ENCODE data around the gene ZNF195. TPM values are rescaled to one million over a fixed set of nuclear protein-coding genes. Genes with fewer than 3 reads are reported as not detected.
"Not testable (repeated sequence)": the region's sequence is repeated elsewhere in the genome, so short reads cannot be mapped to it uniquely, and the experiment has no call there.

ZNF195 gene
- total and polyA plus RNA-seq, 4 donors = 6.0 to 18.4 (median 11.4) TPM

DNA sequence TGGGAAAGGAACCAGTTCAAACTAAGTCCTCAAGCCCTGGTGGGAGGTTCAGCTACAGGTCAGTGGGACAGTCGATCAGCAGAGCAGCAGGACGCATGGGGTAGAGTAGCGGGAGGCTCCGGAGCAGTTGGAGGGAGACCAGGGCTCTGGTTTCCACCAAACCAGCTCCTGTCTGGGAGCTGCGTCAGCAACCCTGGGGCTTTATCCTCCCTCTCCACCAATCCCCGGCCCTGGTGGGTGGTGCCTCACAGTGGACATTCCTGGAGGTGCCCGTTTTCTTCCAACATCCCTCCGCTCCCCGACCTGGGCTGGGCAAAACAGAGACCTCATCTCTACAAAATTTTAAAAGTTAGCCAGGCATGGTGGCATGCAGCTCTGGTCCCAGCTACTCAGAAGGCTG, 32.4 kb downstream of the ZNF195 start:
- Histone ChIP-seq H3K9me3 (ENCODE audit: control insufficient read depth, low read length) (peaks cover 2% of the 10 kb centered on the region), H3K27ac (ENCODE audit: low read depth in 1 of 2, low read length in 2 of 2) (no peak overlapping the region), H3K27me3 (ENCODE audit: control insufficient read depth in 1 of 2, insufficient read depth in 2 of 2, low read length in 1 of 2) (no peaks in the 10 kb centered on the region), H3K4me3 (ENCODE audit: low read length in 2 of 2) (no peak overlapping the region), H3K4me1 (ENCODE audit: control insufficient read depth in 1 of 2, insufficient read depth in 2 of 2, low read length in 2 of 2) (no peaks in the 10 kb centered on the region), H3K36me3 (ENCODE audit: control insufficient read depth in 1 of 2, insufficient read depth in 2 of 2, low read length in 1 of 2) (no peaks in the 10 kb centered on the region)
- DNase-seq (peak in 1 of 2 donors; percentile 22), ATAC-seq (ENCODE audit: low FRiP score) (no peak)
- intact Hi-C loops (cut with DNase I) = no loop called here
- 94 to 97% methylated on average over 8 to 9 of the region's 9 CpGs for WGBS, 2 donors

DNA sequence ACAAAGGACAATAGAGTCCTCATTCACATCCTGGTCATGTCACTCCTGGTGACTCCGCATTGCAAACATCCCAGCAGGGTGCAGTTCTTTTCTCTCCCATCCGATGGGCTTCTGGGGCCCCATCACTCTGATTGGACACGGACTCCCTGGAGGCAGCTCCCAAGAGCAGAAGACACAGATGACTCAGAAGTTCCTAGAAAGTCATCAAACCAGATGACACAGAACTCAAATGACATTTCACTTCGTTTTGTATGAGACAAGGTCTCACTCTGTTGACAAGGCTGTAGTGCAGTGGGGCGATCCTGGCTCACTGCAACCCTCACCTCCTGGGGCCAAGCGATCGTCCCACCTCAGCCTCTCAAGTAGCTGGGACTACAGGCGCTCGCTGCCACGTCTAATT, 33.2 kb downstream of the ZNF195 start:
- no peak overlapping the region for H3K27ac ChIP-seq (ENCODE audit: low read depth in 1 of 2, low read length in 2 of 2)
- no peak overlapping the region for H3K4me3 ChIP-seq (ENCODE audit: low read length in 2 of 2)
- DNase-seq = peak in 1 of 2 donors; percentile 23
- no peaks in the 10 kb centered on the region for H3K36me3 ChIP-seq (ENCODE audit: control insufficient read depth in 1 of 2, insufficient read depth in 2 of 2, low read length in 1 of 2)
- no peaks in the 10 kb centered on the region for H3K4me1 ChIP-seq (ENCODE audit: control insufficient read depth in 1 of 2, insufficient read depth in 2 of 2, low read length in 2 of 2)
- H3K9me3 ChIP-seq (ENCODE audit: control insufficient read depth, low read length) = peaks cover 2% of the 10 kb centered on the region
- WGBS, 2 donors = 79 to 84% methylated on average over 10 of the region's 10 CpGs
- no peak for ATAC-seq (ENCODE audit: low FRiP score)
- no peaks in the 10 kb centered on the region for H3K27me3 ChIP-seq (ENCODE audit: control insufficient read depth in 1 of 2, insufficient read depth in 2 of 2, low read length in 1 of 2)
- intact Hi-C loops (cut with DNase I) = no loop called here

DNA sequence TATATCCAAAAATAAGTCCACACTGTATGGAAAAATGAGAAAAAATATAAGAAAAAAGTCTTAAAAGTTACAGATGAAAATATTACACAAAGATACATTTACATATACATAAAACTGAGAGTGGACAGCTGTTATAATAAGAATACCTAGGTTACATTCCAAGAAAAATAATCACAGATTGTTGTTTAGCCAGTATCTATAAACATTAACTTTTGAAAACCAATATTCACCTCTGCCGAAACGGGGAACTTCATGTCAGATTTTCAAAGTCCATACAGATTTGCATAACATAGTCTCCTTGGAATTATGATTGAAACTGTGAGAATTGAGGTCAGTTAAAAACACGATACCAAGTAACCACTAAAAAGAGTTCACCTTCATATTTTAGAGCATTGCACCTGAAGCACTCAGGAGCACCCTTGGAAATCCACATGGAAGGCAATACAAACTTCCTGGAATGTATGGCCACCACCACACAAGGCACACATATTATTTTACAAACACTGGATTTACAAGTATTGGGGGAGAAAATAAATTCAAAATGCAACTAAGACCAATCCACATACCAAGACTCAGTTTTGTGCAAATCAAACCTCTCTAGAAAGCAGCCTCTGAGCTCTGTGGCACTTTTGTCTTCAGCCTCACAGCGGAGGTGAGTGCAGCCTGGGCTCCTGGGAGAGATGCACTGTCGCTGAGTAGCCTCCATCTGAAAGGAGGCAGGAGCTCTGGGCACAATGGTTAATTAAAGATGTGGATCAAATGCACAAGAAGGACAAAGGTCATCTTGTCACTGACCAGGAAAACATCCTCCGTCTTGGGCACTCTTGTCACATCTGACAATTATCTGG, 34.4 kb downstream of the ZNF195 start:
- Histone ChIP-seq H3K4me1 (ENCODE audit: control insufficient read depth in 1 of 2, insufficient read depth in 2 of 2, low read length in 2 of 2) (no peaks in the 10 kb centered on the region), H3K9me3 (ENCODE audit: control insufficient read depth, low read length) (peaks cover 2% of the 10 kb centered on the region), H3K36me3 (ENCODE audit: control insufficient read depth in 1 of 2, insufficient read depth in 2 of 2, low read length in 1 of 2) (no peaks in the 10 kb centered on the region), H3K4me3 (ENCODE audit: low read length in 2 of 2) (no peak overlapping the region), H3K27me3 (ENCODE audit: control insufficient read depth in 1 of 2, insufficient read depth in 2 of 2, low read length in 1 of 2) (no peaks in the 10 kb centered on the region), H3K27ac (ENCODE audit: low read depth in 1 of 2, low read length in 2 of 2) (no peak overlapping the region)
- WGBS, 2 donors = 74 to 79% methylated on average over 6 of the region's 6 CpGs
- no peak for DNase-seq
- ATAC-seq (ENCODE audit: low FRiP score) = no peak
- intact Hi-C loops (cut with DNase I) = no loop called here

- ATAC-seq (ENCODE audit: low FRiP score) (no peak), DNase-seq (no peak)
- Histone ChIP-seq H3K36me3 (ENCODE audit: control insufficient read depth in 1 of 2, insufficient read depth in 2 of 2, low read length in 1 of 2) (no peaks in the 10 kb centered on the region), H3K27me3 (ENCODE audit: control insufficient read depth in 1 of 2, insufficient read depth in 2 of 2, low read length in 1 of 2) (no peaks in the 10 kb centered on the region), H3K4me1 (ENCODE audit: control insufficient read depth in 1 of 2, insufficient read depth in 2 of 2, low read length in 2 of 2) (no peaks in the 10 kb centered on the region), H3K9me3 (ENCODE audit: control insufficient read depth, low read length) (peaks cover 2% of the 10 kb centered on the region), H3K27ac (ENCODE audit: low read depth in 1 of 2, low read length in 2 of 2) (no peak overlapping the region), H3K4me3 (ENCODE audit: low read length in 2 of 2) (no peak overlapping the region)
- WGBS, 2 donors = 65 to 69% methylated on average over 2 of the region's 2 CpGs
- intact Hi-C loops (cut with DNase I) = no loop called here
Measured at GRCh38 chr11:3342709-3343108, 36.2 kb downstream of the ZNF195 start.

- intact Hi-C loops (cut with DNase I) = no loop called here
- H3K27me3 ChIP-seq (ENCODE audit: control insufficient read depth in 1 of 2, insufficient read depth in 2 of 2, low read length in 1 of 2) = no peaks in the 10 kb centered on the region
- 26% methylated on average over 10 of the region's 10 CpGs for WGBS, 2 donors
- H3K4me1 ChIP-seq (ENCODE audit: control insufficient read depth in 1 of 2, insufficient read depth in 2 of 2, low read length in 2 of 2) = no peaks in the 10 kb centered on the region
- H3K36me3 ChIP-seq (ENCODE audit: control insufficient read depth in 1 of 2, insufficient read depth in 2 of 2, low read length in 1 of 2) = no peaks in the 10 kb centered on the region
- H3K4me3 ChIP-seq (ENCODE audit: low read length in 2 of 2) = no peak overlapping the region
- peaks cover 2% of the 10 kb centered on the region for H3K9me3 ChIP-seq (ENCODE audit: control insufficient read depth, low read length)
- ATAC-seq (ENCODE audit: low FRiP score) = no peak
- peak; percentile 59 to 80 for DNase-seq
- H3K27ac ChIP-seq (ENCODE audit: low read depth in 1 of 2, low read length in 2 of 2) = no peak overlapping the region
Measured at GRCh38 chr11:3341298-3341697, 37.6 kb downstream of the ZNF195 start.

DNA sequence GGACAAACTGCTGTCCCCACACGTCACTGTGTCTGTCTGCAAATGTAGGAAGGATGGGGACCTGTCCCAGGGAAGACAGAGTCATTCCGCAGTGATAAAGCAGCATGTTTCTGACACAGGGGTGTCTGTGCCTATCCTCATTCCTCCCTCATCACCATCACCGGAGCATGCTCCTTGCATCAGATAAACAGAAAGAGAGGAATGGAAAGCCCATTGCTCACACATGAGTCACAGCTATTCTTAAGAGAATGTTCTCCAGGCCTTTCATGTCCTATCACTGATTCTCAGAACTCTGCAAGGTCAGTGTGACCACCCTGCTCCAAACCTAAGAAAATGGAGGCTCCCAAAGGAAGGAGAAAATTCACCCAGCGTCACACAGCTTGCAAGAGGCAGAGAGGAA, 38.9 kb downstream of the ZNF195 start:
- no peak overlapping the region for H3K27ac ChIP-seq (ENCODE audit: low read depth in 1 of 2, low read length in 2 of 2)
- no peaks in the 10 kb centered on the region for H3K27me3 ChIP-seq (ENCODE audit: control insufficient read depth in 1 of 2, insufficient read depth in 2 of 2, low read length in 1 of 2)
- H3K9me3 ChIP-seq (ENCODE audit: control insufficient read depth, low read length) = peaks cover 2% of the 10 kb centered on the region
- ATAC-seq (ENCODE audit: low FRiP score) = no peak
- WGBS, 2 donors = 56 to 65% methylated on average over 4 of the region's 4 CpGs
- no peaks in the 10 kb centered on the region for H3K4me1 ChIP-seq (ENCODE audit: control insufficient read depth in 1 of 2, insufficient read depth in 2 of 2, low read length in 2 of 2)
- H3K36me3 ChIP-seq (ENCODE audit: control insufficient read depth in 1 of 2, insufficient read depth in 2 of 2, low read length in 1 of 2) = no peaks in the 10 kb centered on the region
- no peak overlapping the region for H3K4me3 ChIP-seq (ENCODE audit: low read length in 2 of 2)
- intact Hi-C loops (cut with DNase I) = no loop called here
- DNase-seq = no peak

GRCh38 chr11:3339340-3339624, 39.7 kb downstream of the ZNF195 start:
- no peaks in the 10 kb centered on the region for H3K27me3 ChIP-seq (ENCODE audit: control insufficient read depth in 1 of 2, insufficient read depth in 2 of 2, low read length in 1 of 2)
- DNase-seq (no peak), ATAC-seq (ENCODE audit: low FRiP score) (no peak)
- H3K4me3 ChIP-seq (ENCODE audit: low read length in 2 of 2) = no peak overlapping the region
- no peaks in the 10 kb centered on the region for H3K36me3 ChIP-seq (ENCODE audit: control insufficient read depth in 1 of 2, insufficient read depth in 2 of 2, low read length in 1 of 2)
- H3K27ac ChIP-seq (ENCODE audit: low read depth in 1 of 2, low read length in 2 of 2) = no peak overlapping the region
- no peaks in the 10 kb centered on the region for H3K4me1 ChIP-seq (ENCODE audit: control insufficient read depth in 1 of 2, insufficient read depth in 2 of 2, low read length in 2 of 2)
- WGBS, 2 donors = 63 to 66% methylated on average over 1 of the region's 1 CpG
- peaks cover 2% of the 10 kb centered on the region for H3K9me3 ChIP-seq (ENCODE audit: control insufficient read depth, low read length)
- intact Hi-C loops (cut with DNase I) = no loop called here

GRCh38 chr11:3338569-3339339, 40.2 kb downstream of the ZNF195 start:
- DNase-seq (no peak), ATAC-seq (ENCODE audit: low FRiP score) (no peak)
- no peak overlapping the region for H3K27ac ChIP-seq (ENCODE audit: low read depth in 1 of 2, low read length in 2 of 2)
- 77 to 81% methylated on average over 7 of the region's 7 CpGs for WGBS, 2 donors
- intact Hi-C loops (cut with DNase I) = no loop called here
- H3K36me3 ChIP-seq (ENCODE audit: control insufficient read depth in 1 of 2, insufficient read depth in 2 of 2, low read length in 1 of 2) = no peaks in the 10 kb centered on the region
- no peak overlapping the region for H3K4me3 ChIP-seq (ENCODE audit: low read length in 2 of 2)
- peaks cover 2% of the 10 kb centered on the region for H3K9me3 ChIP-seq (ENCODE audit: control insufficient read depth, low read length)
- no peaks in the 10 kb centered on the region for H3K27me3 ChIP-seq (ENCODE audit: control insufficient read depth in 1 of 2, insufficient read depth in 2 of 2, low read length in 1 of 2)
- H3K4me1 ChIP-seq (ENCODE audit: control insufficient read depth in 1 of 2, insufficient read depth in 2 of 2, low read length in 2 of 2) = no peaks in the 10 kb centered on the region

DNA sequence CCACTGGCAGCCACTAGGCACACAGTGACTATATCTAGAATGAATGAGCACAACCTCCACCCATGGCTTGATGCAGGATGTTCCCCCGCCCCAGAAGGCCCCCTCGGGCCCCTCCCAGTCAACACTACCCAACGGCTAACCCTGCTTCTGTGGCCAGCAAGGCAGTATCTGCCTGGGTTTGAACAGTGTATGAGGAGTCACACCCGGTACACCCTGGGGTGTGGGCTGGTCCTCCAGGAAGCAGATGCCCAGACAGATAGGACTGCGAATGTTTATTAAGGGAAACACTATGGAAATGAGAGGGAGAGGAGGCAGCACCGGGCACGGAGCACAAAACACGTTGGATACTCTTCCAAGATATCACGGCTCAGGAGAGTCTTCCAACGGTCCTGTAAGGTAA, 42.5 kb downstream of the ZNF195 start:
- DNase-seq; H3K27me3 ChIP-seq (ENCODE audit: control insufficient read depth in 1 of 2, insufficient read depth in 2 of 2, low read length in 1 of 2); ATAC-seq (ENCODE audit: low FRiP score); H3K4me1 ChIP-seq (ENCODE audit: control insufficient read depth in 1 of 2, insufficient read depth in 2 of 2, low read length in 2 of 2); H3K9me3 ChIP-seq (ENCODE audit: control insufficient read depth, low read length); H3K4me3 ChIP-seq (ENCODE audit: low read length in 2 of 2); H3K27ac ChIP-seq (ENCODE audit: low read depth in 1 of 2, low read length in 2 of 2); H3K36me3 ChIP-seq (ENCODE audit: control insufficient read depth in 1 of 2, insufficient read depth in 2 of 2, low read length in 1 of 2); intact Hi-C loops (cut with DNase I): not testable (repeated sequence)
- WGBS, 2 donors = no CpG with 5 or more reads among the region's 10 CpGs

Data from aorta (tissue), 5 donors.